ENCODE results near the gene CFAP92.
"Not testable (repeated sequence)": the region's sequence is repeated elsewhere in the genome, so short reads cannot be mapped to it uniquely, and the experiment has no call there.

The CFAP92 gene

GRCh38 chr3:128895843-128896697 lies 97.8 kb downstream of the CFAP92 start:
- no peak for DNase-seq

- DNase-seq = no peak
These were observed 104.6 kb downstream of the CFAP92 start for GRCh38 chr3:128889139-128889894.

GRCh38 chr3:128884992-128885391 lies 108.9 kb downstream of the CFAP92 start:
- no peak for DNase-seq

- DNase-seq = no peak
These were observed 111.2 kb downstream of the CFAP92 start for GRCh38 chr3:128882719-128883118.

GRCh38 chr3:128881576-128881975 lies 112.3 kb downstream of the CFAP92 start:
- no peak for DNase-seq

GRCh38 chr3:128880455-128880854 lies 113.4 kb downstream of the CFAP92 start:
- DNase-seq = not testable (repeated sequence)

- DNase-seq = no peak
These were observed 113.9 kb downstream of the CFAP92 start for GRCh38 chr3:128879991-128880390.

- DNase-seq = peak; percentile 95
These were observed 114.5 kb downstream of the CFAP92 start, which contains the start of gene ACAD9 for GRCh38 chr3:128879125-128879969. TSS of gene ACAD9 (plus strand) at chr3:128879620. CDS start at chr3:128879692, 72 bp downstream.

GRCh38 chr3:128878556-128879124 lies 115.2 kb downstream of the CFAP92 start:
- no peak for DNase-seq

- DNase-seq = no peak
These were observed 115.8 kb downstream of the CFAP92 start for GRCh38 chr3:128878011-128878457.

- DNase-seq = no peak
These were observed 118.2 kb downstream of the CFAP92 start for GRCh38 chr3:128875556-128876120.

- DNase-seq = no peak
These were observed 119.2 kb downstream of the CFAP92 start for GRCh38 chr3:128874481-128875180.

- DNase-seq = no peak
These were observed 120.4 kb downstream of the CFAP92 start for GRCh38 chr3:128873244-128874022.

- no peak for DNase-seq
These were observed 121.1 kb downstream of the CFAP92 start for GRCh38 chr3:128872744-128873143.

GRCh38 chr3:128872282-128872681 lies 121.6 kb downstream of the CFAP92 start:
- DNase-seq = no peak

GRCh38 chr3:128870347-128870746 lies 123.5 kb downstream of the CFAP92 start:
- no peak for DNase-seq

- no peak for DNase-seq
These were observed 126.4 kb downstream of the CFAP92 start for GRCh38 chr3:128867200-128868125.

GRCh38 chr3:128864849-128865804 lies 128.7 kb downstream of the CFAP92 start:
- not testable (repeated sequence) for DNase-seq
